T-helper 1 cell (primary cell): Measurements from ENCODE around the gene ANKRD11.
A peak's percentile ranks its signal among the peaks of the same experiment; 100 is the strongest.
"Not testable (repeated sequence)": the region's sequence is repeated elsewhere in the genome, so short reads cannot be mapped to it uniquely, and the experiment has no call there.

Source experiments
- DNase-seq, 5 donors: peaks; one replicate each; pipeline ENCODE4 v3.0.0-alpha.2; 2012 to 2020

Gene ANKRD11

GRCh38 chr16:89277641-89278341, 212.6 kb downstream of the ANKRD11 start:
- DNase-seq: no peak

- DNase-seq: no peak
Measured at GRCh38 chr16:89277049-89277448, 213.3 kb downstream of the ANKRD11 start.

GRCh38 chr16:89275837-89276720, 214.3 kb downstream of the ANKRD11 start:
- no peak for DNase-seq

- DNase-seq: no peak
Measured at GRCh38 chr16:89275284-89275584, 215.1 kb downstream of the ANKRD11 start.

- no peak for DNase-seq
Measured at GRCh38 chr16:89274561-89275283, 215.6 kb downstream of the ANKRD11 start.

- no peak for DNase-seq
Measured at GRCh38 chr16:89273741-89274472, 216.5 kb downstream of the ANKRD11 start.

GRCh38 chr16:89272631-89273030, 217.7 kb downstream of the ANKRD11 start:
- DNase-seq: no peak

- DNase-seq: no peak
Measured at GRCh38 chr16:89270666-89271345, 219.6 kb downstream of the ANKRD11 start.

GRCh38 chr16:89269805-89270665, 220.3 kb downstream of the ANKRD11 start:
- DNase-seq: no peak

GRCh38 chr16:89268987-89269735, 221.2 kb downstream of the ANKRD11 start:
- no peak for DNase-seq

- DNase-seq: no peak
Measured at GRCh38 chr16:89268585-89268984, 221.8 kb downstream of the ANKRD11 start.

- DNase-seq: not testable (repeated sequence)
Measured at GRCh38 chr16:89267746-89268145, 222.6 kb downstream of the ANKRD11 start.

GRCh38 chr16:89266521-89267134, 223.7 kb downstream of the ANKRD11 start:
- no peak for DNase-seq

- no peak for DNase-seq
Measured at GRCh38 chr16:89265647-89266046, 224.7 kb downstream of the ANKRD11 start.

GRCh38 chr16:89264800-89265550, 225.4 kb downstream of the ANKRD11 start:
- DNase-seq: peak in 1 of 5 donors; percentile 4

GRCh38 chr16:89261691-89262563, 228.4 kb downstream of the ANKRD11 start:
- no peak for DNase-seq

- not testable (repeated sequence) for DNase-seq
Measured at GRCh38 chr16:89259901-89260300, 230.5 kb downstream of the ANKRD11 start.
